WI38 (cell line): ENCODE measurements around the gene PAX3.
"Not testable (repeated sequence)": the region's sequence is repeated elsewhere in the genome, so short reads cannot be mapped to it uniquely, and the experiment has no call there.

Source experiments
- H3K4me3 ChIP-seq: 2 replicates; pipeline ENCODE4 v1.5.1; 2011; ENCODE audit warnings: low read depth, mild to moderate bottlenecking, control low read depth, low read length
- CTCF ChIP-seq: IDR thresholded peaks from 2 replicates; pipeline ENCODE4 v1.5.1; 2012; ENCODE audit warnings: low read depth, mild to moderate bottlenecking, control low read depth, low read length

Gene PAX3

GRCh38 chr2:222160125-222160524, 138.7 kb downstream of the PAX3 start:
- H3K4me3 ChIP-seq: no peak overlapping the region
- no peak for TF ChIP-seq CTCF

- H3K4me3 ChIP-seq: no peak overlapping the region
- TF ChIP-seq CTCF: no peak
Measured at GRCh38 chr2:222159221-222159620, 139.6 kb downstream of the PAX3 start.

GRCh38 chr2:222155003-222155664, 143.7 kb downstream of the PAX3 start:
- not testable (repeated sequence) for H3K4me3 ChIP-seq
